ENCODE results near the gene CD160. TPM values are rescaled to one million over a fixed set of nuclear protein-coding genes. Genes with fewer than 3 reads are reported as not detected.

The CD160 gene
- total and polyA plus RNA-seq, 2 of the 4 experiments (the other 2 are of a cell fraction) = not detected

GRCh38 chr1:145716641-145717345, 2.5 kb upstream of the CD160 start:
- peak overlapping the region; percentile 85 for H3K14ac ChIP-seq (replicated peaks; ENCODE audit: low read depth, low read length)
- peak overlapping the region; percentile 52; the same call in 1 of the 2 replicates for H3K23ac ChIP-seq (ENCODE audit: low read depth, low read length)
- H4K8ac ChIP-seq (ENCODE audit: low read depth in 2 of 2, low read length in 2 of 2) = peak overlapping the region; percentile 34 to 85; a peak in 2 of 4 replicates
- BruUV-seq (replicated peaks) = no TSS peak
- H3K56ac ChIP-seq (ENCODE audit: extremely low read depth, insufficient read depth, low read length) = no peak overlapping the region
- H2BK120ac ChIP-seq (ENCODE audit: low read depth, low read length) = peak overlapping the region; percentile 89
- dilution Hi-C loops (cut with HindIII; ENCODE audit: low sequenced_read_pairs, unreplicated experiment) (no loop called here), intact Hi-C loops (cut with micrococcal nuclease) (no loop called here), in situ Hi-C loops (cut with MboI; ENCODE audit: low sequenced_read_pairs) (no loop called here)
- H2AK5ac ChIP-seq (ENCODE audit: low read depth, low read length) = peak overlapping the region; percentile 53
- ChIA-PET POLR2A (ENCODE audit: unreplicated experiment) (no interaction called here), CTCF (no interaction called here)
- H3K18ac ChIP-seq (ENCODE audit: low read depth, low read length) = peak overlapping the region; percentile 64; the same call in 1 of the 2 replicates
- no peaks in the 10 kb centered on the region; a peak in 1 of 4 replicates for H3K79me1 ChIP-seq (ENCODE audit: low read depth in 1 of 2, low read length in 2 of 2)
- H3K27ac ChIP-seq (ENCODE audit: insufficient read depth, low read length) = no peak overlapping the region; the same call in 1 of the 2 replicates
- no peaks in the 10 kb centered on the region for H3K9me3 ChIP-seq (ENCODE audit: control insufficient read depth, insufficient read depth, low read length)
- H2AK9ac ChIP-seq (replicated peaks; ENCODE audit: low read depth, low read length, poor library complexity) = peak overlapping the region; percentile 83
- H3K4me1 ChIP-seq (ENCODE audit: control insufficient read depth, insufficient read depth, low read length) = peaks cover 30% of the 10 kb centered on the region
- no peaks in the 10 kb centered on the region for H3K36me3 ChIP-seq (ENCODE audit: control insufficient read depth, insufficient read depth, low read length)
- peak overlapping the region; percentile 70 for H2BK20ac ChIP-seq (ENCODE audit: low read depth, low read length)
- peak overlapping the region; percentile 85 for H3K4ac ChIP-seq (ENCODE audit: low read depth, low read length)
- no peaks in the 10 kb centered on the region for H3K27me3 ChIP-seq (ENCODE audit: control insufficient read depth, insufficient read depth, low read length)
- H2BK15ac ChIP-seq (ENCODE audit: low read depth, low read length) = peak overlapping the region; percentile 84
- H2AFZ ChIP-seq (replicated peaks; ENCODE audit: low read length, poor library complexity) = peak overlapping the region; percentile 78
- peaks cover 24% of the 10 kb centered on the region for H3K9me1 ChIP-seq (ENCODE audit: insufficient read depth, low read length)
- no peaks in the 10 kb centered on the region for H4K20me1 ChIP-seq (ENCODE audit: insufficient read depth, low read length)
- no peak for ATAC-seq (ENCODE audit: low read depth)
- peak overlapping the region; percentile 61; the same call in 1 of the 2 replicates for H4K5ac ChIP-seq (ENCODE audit: low read depth, low read length)
- TF ChIP-seq MAZ (IDR thresholded peaks at IDR 0.05; ENCODE audit: borderline replicate concordance, low read depth, low read length) (no peak), SMC3 (IDR thresholded peaks at IDR 0.05; ENCODE audit: low read depth, low read length) (no peak), USF2 (IDR thresholded peaks at IDR 0.05; ENCODE audit: low read depth, low read length) (no peak), CHD1 (IDR thresholded peaks at IDR 0.05; ENCODE audit: low read depth, low read length) (no peak), FOS (IDR thresholded peaks at IDR 0.05; ENCODE audit: low read depth, low read length) (no peak), NFE2L2 (IDR thresholded peaks at IDR 0.05; ENCODE audit: low read depth, low read length) (no peak)
- no peak overlapping the region for H3K4me3 ChIP-seq (ENCODE audit: insufficient read depth, low read depth, low read length)
- H3K9ac ChIP-seq (ENCODE audit: low read depth, low read length) = no peak overlapping the region
- H4K91ac ChIP-seq (ENCODE audit: insufficient read depth, low read depth, low read length) = peak overlapping the region; percentile 63
- H2BK5ac ChIP-seq (ENCODE audit: low read depth, low read length, poor library complexity, severe bottlenecking) = peak overlapping the region; percentile 60
- no peak overlapping the region for H3K4me2 ChIP-seq (ENCODE audit: low read depth, low read length)
- DNase-seq = no peak
- 71% methylated on average over 5 of the region's 10 CpGs; no CpG with 5 or more reads in 1 of the 2 experiments for WGBS, 2 experiments (ENCODE audit: extremely low coverage in 2 of 2, insufficient read length in 1 of 2)
